HEK293 (cell line): ENCODE results near the gene ADGRL1.
"Not testable (repeated sequence)": the region's sequence is repeated elsewhere in the genome, so short reads cannot be mapped to it uniquely, and the experiment has no call there.

Experiments
- CTCF ChIA-PET: fragments of 350-600 bp; formaldehyde crosslinking; extraction: SDS; loops from one replicate; lab custom pipeline; 2021; ENCODE audit warnings: antibody characterized with exemption; lab: Yijun Ruan, JAX
- POLR2A ChIA-PET: fragments of 300-600 bp; formaldehyde crosslinking; extraction: SDS; loops from one replicate; lab custom pipeline; 2020; ENCODE audit warnings: antibody characterized with exemption, inconsistent platforms; lab: Yijun Ruan, JAX
- H3K27ac ChIP-seq: fragments of 200-500 bp; sonication (Bioruptor generic); 2 replicates; pipeline ENCODE4 v1.5.1; 2014; ENCODE audit warnings: low read depth, low read length, control low read depth, inconsistent platforms; ENCODE audit errors: extremely low read depth
- H3K36me3 ChIP-seq, 2 experiments: fragments of 200-500 bp in 1 of 2; sonication (Bioruptor generic) in 1 of 2; 1 replicate in 1 of 2; 2 replicates in 1 of 2; pipeline ENCODE4 v1.5.1; 2014 to 2017; ENCODE audit warnings: inconsistent platforms in 2 of 2, low read length in 2 of 2; ENCODE audit not compliant: control insufficient read depth in 2 of 2, insufficient read depth in 1 of 2
- H3K4me1 ChIP-seq: fragments of 200-500 bp; sonication (Bioruptor generic); 2 replicates; pipeline ENCODE4 v1.5.1; 2014; ENCODE audit warnings: mild to moderate bottlenecking, low read length, inconsistent platforms; ENCODE audit not compliant: control insufficient read depth, insufficient read depth
- H3K4me3 ChIP-seq: 2 replicates; pipeline ENCODE4 v1.5.1; 2011; ENCODE audit warnings: low read depth, mild to moderate bottlenecking, control low read depth, low read length, moderate library complexity
- H3K9me3 ChIP-seq: fragments of 200-500 bp; sonication (Bioruptor generic); 2 replicates; pipeline ENCODE4 v1.5.1; 2014; ENCODE audit warnings: low read depth, low read length, inconsistent platforms; ENCODE audit not compliant: control insufficient read depth, insufficient read depth
- KLF8 ChIP-seq: fragments of 450-650 bp; formaldehyde crosslinking; IDR thresholded peaks from 2 replicates; pipeline ENCODE4 v1.5.1; 2016; ENCODE audit warnings: missing biosample characterization, missing genetic modification characterization
- MYNN ChIP-seq: fragments of 450-650 bp; formaldehyde crosslinking; IDR thresholded peaks from 2 replicates; pipeline ENCODE4 v1.5.1; 2016; ENCODE audit warnings: missing biosample characterization, missing genetic modification characterization, borderline replicate concordance
- PRDM1 ChIP-seq: fragments of 450-650 bp; formaldehyde crosslinking; IDR thresholded peaks from 2 replicates; pipeline ENCODE4; 2016; ENCODE audit warnings: missing biosample characterization, missing genetic modification characterization
- REST ChIP-seq: fragments of 450-650 bp; formaldehyde crosslinking; IDR thresholded peaks from 2 replicates; pipeline ENCODE4 v1.5.1; 2016; ENCODE audit warnings: missing biosample characterization, missing genetic modification characterization
- SCRT2 ChIP-seq: fragments of 450-650 bp; formaldehyde crosslinking; IDR thresholded peaks from 2 replicates; pipeline ENCODE4 v1.5.1; 2016; ENCODE audit warnings: missing biosample characterization, missing genetic modification characterization
- SP2 ChIP-seq: fragments of 450-650 bp; formaldehyde crosslinking; IDR thresholded peaks from 2 replicates; pipeline ENCODE4 v1.5.1; 2016; ENCODE audit warnings: missing biosample characterization, missing genetic modification characterization
- SP7 ChIP-seq: fragments of 450-650 bp; formaldehyde crosslinking; IDR thresholded peaks from 2 replicates; pipeline ENCODE4 v1.5.1; 2016; ENCODE audit warnings: missing biosample characterization, missing genetic modification characterization
- ZFP69B ChIP-seq: fragments of 450-650 bp; formaldehyde crosslinking; IDR thresholded peaks from 2 replicates; pipeline ENCODE4 v1.5.1; 2016; ENCODE audit warnings: missing biosample characterization, missing genetic modification characterization
- ZNF155 ChIP-seq: fragments of 450-650 bp; formaldehyde crosslinking; IDR thresholded peaks from 2 replicates; pipeline ENCODE4 v1.5.1; 2016; ENCODE audit warnings: missing biosample characterization, missing genetic modification characterization
- ZNF16 ChIP-seq: fragments of 450-650 bp; formaldehyde crosslinking; IDR thresholded peaks from 2 replicates; pipeline ENCODE4 v1.5.1; 2016; ENCODE audit warnings: low read depth, missing biosample characterization, missing genetic modification characterization
- ZNF19 ChIP-seq: fragments of 450-650 bp; formaldehyde crosslinking; IDR thresholded peaks from 2 replicates; pipeline ENCODE4; 2016; ENCODE audit warnings: missing biosample characterization, missing genetic modification characterization, low read depth
- ZNF214 ChIP-seq: fragments of 450-650 bp; formaldehyde crosslinking; IDR thresholded peaks from 2 replicates; pipeline ENCODE4 v1.5.1; 2017; ENCODE audit warnings: missing biosample characterization, mild to moderate bottlenecking, missing genetic modification characterization, borderline replicate concordance
- ZNF221 ChIP-seq: fragments of 450-650 bp; formaldehyde crosslinking; IDR thresholded peaks from 2 replicates; pipeline ENCODE4 v1.5.1; 2017; ENCODE audit warnings: missing biosample characterization, missing genetic modification characterization, borderline replicate concordance
- ZNF292 ChIP-seq: fragments of 450-650 bp; formaldehyde crosslinking; IDR thresholded peaks from 2 replicates; pipeline ENCODE4 v1.5.1; 2016; ENCODE audit warnings: low read depth, missing biosample characterization, missing genetic modification characterization, borderline replicate concordance
- ZNF324 ChIP-seq: fragments of 450-650 bp; formaldehyde crosslinking; IDR thresholded peaks from 2 replicates; pipeline ENCODE4 v1.5.1; 2016; ENCODE audit warnings: missing biosample characterization, missing genetic modification characterization
- ZNF341 ChIP-seq: fragments of 450-650 bp; formaldehyde crosslinking; IDR thresholded peaks from 2 replicates; pipeline ENCODE4; 2016; ENCODE audit warnings: low read depth, missing biosample characterization, missing genetic modification characterization
- ZNF366 ChIP-seq: fragments of 450-650 bp; formaldehyde crosslinking; conservative IDR thresholded peaks from 2 replicates; pipeline ENCODE4 v1.5.1; 2016; ENCODE audit warnings: missing biosample characterization, missing genetic modification characterization
- ZNF37A ChIP-seq: fragments of 450-650 bp; IDR thresholded peaks from 2 replicates; pipeline ENCODE4 v1.5.1; 2018; ENCODE audit warnings: missing biosample characterization, missing genetic modification characterization
- ZNF48 ChIP-seq: fragments of 450-650 bp; formaldehyde crosslinking; IDR thresholded peaks from 2 replicates; pipeline ENCODE4 v1.5.1; 2016; ENCODE audit warnings: missing biosample characterization, missing genetic modification characterization
- ZNF513 ChIP-seq: fragments of 450-650 bp; IDR thresholded peaks from 2 replicates; pipeline ENCODE4 v1.5.1; 2018; ENCODE audit warnings: missing biosample characterization, missing genetic modification characterization
- ZNF623 ChIP-seq: fragments of 450-650 bp; formaldehyde crosslinking; IDR thresholded peaks from 2 replicates; pipeline ENCODE4 v1.5.1; 2016; ENCODE audit warnings: missing biosample characterization, missing genetic modification characterization
- ZNF664 ChIP-seq: fragments of 450-650 bp; formaldehyde crosslinking; IDR thresholded peaks from 2 replicates; pipeline ENCODE4 v1.5.1; 2016; ENCODE audit warnings: missing biosample characterization, missing genetic modification characterization
- ZNF677 ChIP-seq: fragments of 450-650 bp; IDR thresholded peaks from 2 replicates; pipeline ENCODE4 v1.5.0; 2018; ENCODE audit warnings: missing biosample characterization, mild to moderate bottlenecking, missing genetic modification characterization, moderate library complexity
- ZNF692 ChIP-seq: fragments of 450-650 bp; formaldehyde crosslinking; IDR thresholded peaks from 2 replicates; pipeline ENCODE4 v1.5.1; 2016; ENCODE audit warnings: missing biosample characterization, missing genetic modification characterization
- ZNF776 ChIP-seq: fragments of 450-650 bp; formaldehyde crosslinking; IDR thresholded peaks from 2 replicates; pipeline ENCODE4 v1.5.0; 2017; ENCODE audit warnings: missing biosample characterization, missing genetic modification characterization, borderline replicate concordance

Gene ADGRL1

DNA sequence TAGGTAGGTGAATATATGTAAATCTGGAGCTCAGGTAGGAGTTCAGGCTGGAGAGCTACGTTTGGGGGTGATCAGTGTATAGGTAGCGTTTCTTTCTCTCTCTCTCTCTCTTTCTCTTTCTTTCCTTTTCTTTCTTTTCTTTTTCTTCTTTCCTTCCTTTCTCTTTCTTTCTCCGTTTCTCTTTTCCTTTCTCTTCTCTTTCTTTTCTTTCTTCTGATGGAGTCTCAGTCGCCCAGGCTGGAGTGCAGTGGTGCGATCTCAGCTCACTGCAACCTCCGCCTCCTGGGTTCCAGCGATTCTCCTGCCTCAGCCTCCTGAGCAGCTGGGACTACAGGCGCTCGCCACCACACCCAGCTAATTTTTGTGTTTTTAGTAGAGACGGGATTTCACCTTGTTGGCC lies 59.8 kb downstream of the ADGRL1 start:
- ChIA-PET POLR2A (interaction anchor here (2.6 kb wide), 1 partner anchor 9 kb away, joined by 13 read pairs; the partner anchor contains the start of gene ASF1B), CTCF (interaction anchor here (0.5 to 3.7 kb wide), 5 partner anchors 9 to 275 kb away, joined by 3 to 26 read pairs (median 4); partner anchors contain the start of gene ASF1B)
- not testable (repeated sequence) for H3K4me1 ChIP-seq, H3K36me3 ChIP-seq, H3K9me3 ChIP-seq, H3K27ac ChIP-seq, H3K4me3 ChIP-seq
- TF ChIP-seq ZNF366 (peak; percentile 67), PRDM1 (peak; percentile 97)

- Histone ChIP-seq H3K36me3 (no peaks in the 10 kb centered on the region; a peak in 1 of 3 replicates), H3K4me3 (no peak overlapping the region), H3K27ac (no peak overlapping the region), H3K4me1 (no peaks in the 10 kb centered on the region), H3K9me3 (no peaks in the 10 kb centered on the region)
- POLR2A ChIA-PET: interaction anchor here (2.6 kb wide), 1 partner anchor 9 kb away, joined by 13 read pairs; the partner anchor contains the start of gene ASF1B
- peak; percentile 95 for TF ChIP-seq ZNF623
- no peak for TF ChIP-seq SP7 (tag by site-specific recombination)
- no peak for TF ChIP-seq ZFP69B (tag by site-specific recombination)
- TF ChIP-seq ZNF341 (tag by site-specific recombination): peak; percentile 76
- TF ChIP-seq ZNF37A (tag by site-specific recombination): no peak
- TF ChIP-seq REST: no peak
- no peak for TF ChIP-seq ZNF48 (tag by site-specific recombination)
- TF ChIP-seq KLF8 (tag by site-specific recombination): no peak
- TF ChIP-seq ZNF155 (tag by site-specific recombination): no peak
- no peak for TF ChIP-seq SP2
- no peak for TF ChIP-seq ZNF19 (tag by site-specific recombination)
- CTCF ChIA-PET: interaction anchor here (0.5 to 3.7 kb wide), 4 partner anchors 9 to 249 kb away, joined by 3 to 26 read pairs (median 5); partner anchors contain the start of gene ASF1B
These were observed 60.6 kb downstream of the ADGRL1 start for GRCh38 chr19:14145381-14145780.

GRCh38 chr19:14142262-14143190 lies 63.4 kb downstream of the ADGRL1 start:
- POLR2A ChIA-PET: interaction anchor here (0.7 kb wide), 1 partner anchor 216 kb away, joined by 5 read pairs; no protein-coding TSS in a partner anchor
- TF ChIP-seq ZNF692: no peak
- TF ChIP-seq ZNF214: no peak
- TF ChIP-seq ZNF221 (tag by site-specific recombination): no peak
- no peak for TF ChIP-seq ZNF776 (tag by site-specific recombination)
- TF ChIP-seq ZNF16 (tag by site-specific recombination): no peak
- no peak for TF ChIP-seq ZNF324 (tag by site-specific recombination)
- TF ChIP-seq ZNF513 (tag by site-specific recombination): no peak
- TF ChIP-seq ZNF664 (tag by site-specific recombination): no peak
- TF ChIP-seq ZNF155 (tag by site-specific recombination): no peak
- no peak for TF ChIP-seq SCRT2 (tag by site-specific recombination)
- TF ChIP-seq ZNF48 (tag by site-specific recombination): no peak
- TF ChIP-seq ZNF19 (tag by site-specific recombination): no peak
- TF ChIP-seq MYNN (tag by site-specific recombination): no peak
- TF ChIP-seq ZNF677: no peak
- TF ChIP-seq ZNF292 (tag by site-specific recombination): no peak

More at GRCh38 chr19:14142262-14143190, 63.4 kb downstream of the ADGRL1 start:
- Histone ChIP-seq H3K27ac (no peak overlapping the region), H3K36me3 (no peaks in the 10 kb centered on the region; a peak in 1 of 3 replicates), H3K9me3 (no peaks in the 10 kb centered on the region), H3K4me1 (no peaks in the 10 kb centered on the region), H3K4me3 (no peak overlapping the region)
- CTCF ChIA-PET: interaction anchor here (0.6 kb wide), 2 partner anchors 33 to 336 kb away, joined by 3 to 4 read pairs; no protein-coding TSS in a partner anchor
